K562 (cell line): ENCODE results near the gene OTUD5. TPM values are rescaled to one million over a fixed set of nuclear protein-coding genes. Genes with fewer than 3 reads are reported as not detected.

Experiments
- ATAC-seq: fragments of 200-7000 bp; cut with Tn5 transposase; 3 replicates; pipeline ENCODE4 v1.9.1; 2020; ENCODE audit warnings: moderate library complexity
- BruUV-seq: library from RNA; stranded (reverse); fragments of 400-500 nt; replicated peaks from 2 replicates; lab custom pipeline; 2021; lab: Mats Ljungman, UMichigan
- CTCF ChIA-PET: fragments of 300-600 bp; formaldehyde crosslinking; extraction: SDS; loops from one replicate; lab custom pipeline; 2021; ENCODE audit warnings: low intra/inter-chr PET ratio; lab: Yijun Ruan, JAX
- POLR2A ChIA-PET: fragments of 300-600, 350-650 bp; sonication (Branson Sonifier 250); formaldehyde crosslinking; extraction: SDS; loops from one replicate; lab custom pipeline; 2021; ENCODE audit warnings: antibody characterized with exemption, inconsistent platforms; lab: Yijun Ruan, JAX
- DNase-seq, 4 experiments: peaks; one replicate each; pipeline versions ENCODE4 v3.0.0 to v3.0.0-alpha.2; 2011 to 2018; ENCODE audit warnings: low spot score in 3 of 4, mixed read lengths in 3 of 4; ENCODE audit errors: extremely low read depth in 1 of 4
- FAIRE-seq: peaks from 2 replicates; lab custom pipeline; 2011; peaks lifted over from hg19 to GRCh38; lab: Jason Lieb, UNC
- H2AFZ ChIP-seq: 2 replicates; pipeline ENCODE4 v1.6.0; 2011; ENCODE audit warnings: low read depth, low read length, control low read depth, inconsistent platforms
- H3K27ac ChIP-seq: fragments of 200-600 bp; 3 replicates; pipeline ENCODE4 v1.8.0; 2011; ENCODE audit warnings: low read depth, mild to moderate bottlenecking, control low read depth, inconsistent platforms, low read length, moderate library complexity, mixed read lengths; ENCODE audit errors: extremely low read depth
- H3K27me3 ChIP-seq, 2 experiments: fragments of 300-600 bp in 1 of 2; 2 replicates in 1 of 2; 3 replicates in 1 of 2; pipeline versions ENCODE4 v1.6.0 to v1.8.0; 2011; ENCODE audit warnings: inconsistent platforms in 2 of 2, low read length in 2 of 2, mild to moderate bottlenecking in 1 of 2, mixed read lengths in 1 of 2, moderate library complexity in 1 of 2; ENCODE audit not compliant: control insufficient read depth in 2 of 2, insufficient read depth in 2 of 2
- H3K36me3 ChIP-seq: fragments of 300-600 bp; 3 replicates; pipeline ENCODE4 v1.8.0; 2011; ENCODE audit warnings: mild to moderate bottlenecking, low read length, inconsistent platforms; ENCODE audit not compliant: control insufficient read depth, insufficient read depth
- H3K4me1 ChIP-seq, 2 experiments: fragments of 200-600 bp in 1 of 2; replicated peaks in 1 of 2; 2 replicates in 1 of 2; 3 replicates in 1 of 2; pipeline versions ENCODE4 v1.5.1 to v1.8.0; 2011; ENCODE audit warnings: inconsistent platforms in 2 of 2, low read length in 2 of 2, mild to moderate bottlenecking in 1 of 2, mixed read lengths in 1 of 2, moderate library complexity in 1 of 2; ENCODE audit not compliant: control insufficient read depth in 2 of 2, insufficient read depth in 2 of 2
- H3K4me2 ChIP-seq: 2 replicates; pipeline ENCODE4 v1.6.1; 2011; ENCODE audit warnings: low read length, control low read depth, inconsistent platforms, mixed read lengths; ENCODE audit not compliant: insufficient read depth
- H3K4me3 ChIP-seq: fragments of 200-600 bp; sonication (generic), shearing (Covaris generic); 2 replicates; pipeline ENCODE4 v1.5.1; 2016; ENCODE audit warnings: control low read depth, inconsistent platforms
- H3K79me2 ChIP-seq: fragments of 200-600 bp; 3 replicates; pipeline ENCODE4 v1.8.0; 2011; ENCODE audit warnings: low read length, inconsistent platforms; ENCODE audit not compliant: control insufficient read depth, insufficient read depth
- H3K9ac ChIP-seq, 2 experiments: 2 replicates each; pipeline versions ENCODE4 v1.6.0 to v1.6.1; 2011; ENCODE audit warnings: low read depth in 2 of 2, low read length in 2 of 2, control low read depth in 1 of 2, inconsistent platforms in 1 of 2, mild to moderate bottlenecking in 1 of 2, mixed read lengths in 1 of 2; ENCODE audit not compliant: insufficient read depth in 1 of 2
- H3K9me1 ChIP-seq: one replicate; pipeline ENCODE4 v1.6.0; 2011; ENCODE audit warnings: inconsistent platforms, mild to moderate bottlenecking, low read length, moderate library complexity; ENCODE audit not compliant: control insufficient read depth, insufficient read depth
- H3K9me3 ChIP-seq: replicated peaks from 2 replicates; pipeline ENCODE4 v1.5.1; 2011; ENCODE audit warnings: low read depth, low read length, inconsistent platforms; ENCODE audit not compliant: control insufficient read depth, insufficient read depth
- H4K20me1 ChIP-seq: replicated peaks from 2 replicates; pipeline ENCODE4 v1.6.1; 2011; ENCODE audit warnings: low read length, inconsistent platforms, mixed read lengths; ENCODE audit not compliant: control insufficient read depth, insufficient read depth
- ATF7 ChIP-seq: fragments of 450-650 bp; IDR thresholded peaks from 2 replicates; pipeline ENCODE4 v1.7.1; 2014; ENCODE audit warnings: mild to moderate bottlenecking, moderate library complexity
- BCLAF1 ChIP-seq, 2 experiments: fragments of 450-650 bp in 1 of 2; IDR thresholded peaks; 2 replicates each; pipeline ENCODE4 v1.6.1; 2011 to 2017; ENCODE audit warnings: low read depth in 2 of 2, antibody characterized with exemption in 1 of 2, borderline replicate concordance in 1 of 2, low read length in 1 of 2, mild to moderate bottlenecking in 1 of 2, mixed read lengths in 1 of 2; ENCODE audit not compliant: control insufficient read depth in 1 of 2
- FOXK2 ChIP-seq, 2 experiments: fragments of 450-650 bp; IDR thresholded peaks in 1 of 2; conservative IDR thresholded peaks in 1 of 2; 2 replicates each; pipeline ENCODE4 v1.6.1; 2016; ENCODE audit warnings: low read depth in 2 of 2, mild to moderate bottlenecking in 1 of 2
- HDAC1 ChIP-seq, 2 experiments: fragments of 450-650 bp; IDR thresholded peaks; 2 replicates each; pipeline ENCODE4 v1.6.1; 2016 to 2017; ENCODE audit warnings: inconsistent platforms in 1 of 2, mild to moderate bottlenecking in 1 of 2, moderate library complexity in 1 of 2
- JUND ChIP-seq, 2 experiments: IDR thresholded peaks; 2 replicates in 1 of 2; 3 replicates in 1 of 2; pipeline ENCODE4 v1.6.1; 2011; ENCODE audit warnings: borderline replicate concordance in 2 of 2, low read depth in 2 of 2, low read length in 2 of 2, improper control_type of control experiment in 1 of 2, missing biosample characterization in 1 of 2, missing genetic modification characterization in 1 of 2, missing genetic modification reagents in 1 of 2
- KAT8 ChIP-seq: fragments of 450-650 bp; IDR thresholded peaks from 2 replicates; pipeline ENCODE4 v1.6.1; 2016; ENCODE audit warnings: low read depth, mild to moderate bottlenecking
- MBD2 ChIP-seq: sonication (generic); IDR thresholded peaks from 2 replicates; pipeline ENCODE4 v1.6.1; 2016; ENCODE audit warnings: low read depth, borderline replicate concordance
- PTBP1 ChIP-seq: fragments of 200-400 bp; formaldehyde crosslinking; IDR thresholded peaks from 2 replicates; pipeline ENCODE4 v1.6.1; 2017; ENCODE audit warnings: low read depth, low read length
- SNIP1 ChIP-seq: fragments of 450-650 bp; IDR thresholded peaks from 2 replicates; pipeline ENCODE4 v1.7.1; 2017; ENCODE audit warnings: low read depth, mild to moderate bottlenecking
- SPI1 ChIP-seq: IDR thresholded peaks from 2 replicates; pipeline ENCODE4 v1.6.1; 2011; ENCODE audit warnings: low read depth, low read length, control low read depth, borderline replicate concordance
- YY1 ChIP-seq, 3 experiments: IDR thresholded peaks; 2 replicates each; pipeline ENCODE4 v1.6.1; 2011; ENCODE audit warnings: low read length in 2 of 3, mild to moderate bottlenecking in 2 of 3, moderate library complexity in 2 of 3, borderline replicate concordance in 1 of 3, control low read depth in 1 of 3, low read depth in 1 of 3; ENCODE audit not compliant: insufficient read depth in 3 of 3, insufficient replicate concordance in 2 of 3, control insufficient read depth in 1 of 3, insufficient read length in 1 of 3; ENCODE audit errors: extremely low read depth in 1 of 3
- ZNF280A ChIP-seq: fragments of 450-650 bp; IDR thresholded peaks from 2 replicates; pipeline ENCODE4 v1.6.1; 2018; ENCODE audit warnings: mild to moderate bottlenecking, low read depth; ENCODE audit not compliant: partially characterized antibody
- WGBS: fragments of 100-300 bp; shearing (Covaris generic); methylation state at CpG from one replicate; pipeline ENCODE4 v1.1.6; 2016; ENCODE audit warnings: low coverage, mixed read lengths; ENCODE audit not compliant: insufficient coverage; ENCODE audit errors: missing lambda C conversion rate; 5-methylcytosine and 5-hydroxymethylcytosine counted together
- in situ Hi-C: fragments of 300-500 bp; cut with MboI; formaldehyde crosslinking; loops from 4 replicates; pipeline ENCODE4 v1.15.0; 2018; ENCODE audit warnings: inconsistent platforms, mixed read lengths
- intact Hi-C: fragments of 100-400 bp; cut with micrococcal nuclease; formaldehyde crosslinking; loops from 2 replicates; pipeline ENCODE4 v1.14.2; 2022
- polyA plus RNA-seq, 8 experiments: library from polyadenylated mRNA; depleted of rRNA in 4 of 8; stranded (reverse) in 5 of 8; unstranded in 3 of 8; fragments of >200 nt; fragmentation: Nextera tagmentation in 2 of 8; fragmentation: Illumina TruSeq in 1 of 8; extraction: Ambion mirVana in 2 of 8; extraction: Trizol in 1 of 8; gene quantifications; 2 replicates each; pipeline versions ENCODE4 v1.2.1 to v1.2.3, GENCODE V29; 2011 to 2014; ENCODE audit warnings: inconsistent platforms in 1 of 8, missing spikeins in 1 of 8
- total RNA-seq, 7 experiments: library from RNA; depleted of rRNA in 6 of 7; stranded (reverse); fragments of >200 nt in 6 of 7; fragmentation: Illumina TruSeq in 2 of 7; extraction: Trizol in 2 of 7; gene quantifications; 2 replicates each; pipeline versions ENCODE4 v1.2.1 to v1.2.3, GENCODE V29; 2011 to 2021; ENCODE audit warnings: low replicate concordance in 1 of 7
- TF ChIP-seq, protein P1 (sequence below): fragments of 450-650 bp; IDR thresholded peaks from 2 replicates; pipeline ENCODE4 v1.6.1; 2016; ENCODE audit warnings: antibody characterized with exemption

The OTUD5 gene
- total and polyA plus RNA-seq, 9 of the 15 experiments (the other 6 are each of a cell fraction or from before 2014, with no cell fraction given) = 3.6 to 102 (median 59.0) TPM

DNA sequence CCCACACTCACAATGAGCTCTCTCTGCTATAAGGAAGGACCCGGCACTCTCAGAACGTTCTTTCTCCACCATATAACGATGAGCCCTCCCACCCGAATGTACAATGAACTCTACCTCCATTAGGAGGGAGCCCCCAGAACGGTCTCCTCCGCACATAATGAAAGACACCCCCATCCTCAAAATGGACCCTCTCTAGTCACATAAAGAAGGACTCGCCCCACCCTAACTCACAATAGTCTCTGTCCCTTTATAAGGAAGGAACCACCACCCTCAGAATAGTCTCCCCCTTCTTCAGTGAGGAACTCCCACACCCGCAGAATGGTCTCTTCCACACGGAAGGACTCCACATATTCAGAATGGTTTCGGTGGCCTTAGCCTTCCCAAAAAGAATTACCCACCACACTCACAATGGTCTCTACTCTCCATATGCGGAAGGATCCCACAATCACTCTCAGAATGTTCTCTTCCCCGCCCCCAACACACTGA lies 46.4 kb downstream of the OTUD5 start:
- H3K27ac ChIP-seq = peak overlapping the region; percentile 89
- peak overlapping the region; percentile 85 to 95 for H3K9ac ChIP-seq
- H4K20me1 ChIP-seq = peaks cover 27% of the 10 kb centered on the region
- intact Hi-C loops (loop anchor here (5.0 to 10.0 kb wide), 2 partner anchors 149 to 276 kb away; partner anchors contain the start of gene GLOD5), in situ Hi-C loops (no loop called here)
- peaks cover 29 to 34% of the 10 kb centered on the region in 2 experiments for H3K4me1 ChIP-seq
- H3K79me2 ChIP-seq = peaks cover 45% of the 10 kb centered on the region
- peaks cover 64% of the 10 kb centered on the region for H3K36me3 ChIP-seq
- CTCF ChIA-PET = no interaction called here
- FAIRE-seq (no peak), DNase-seq (peak; percentile 32 to 50 (median 40)), ATAC-seq (peak; percentile 42)
- WGBS = 0% methylated on average over 11 of the region's 12 CpGs
- peak overlapping the region; percentile 100 for H3K4me2 ChIP-seq
- H3K27me3 ChIP-seq = no peaks in the 10 kb centered on the region
- H3K9me3 ChIP-seq = no peaks in the 10 kb centered on the region
- H2AFZ ChIP-seq = peak overlapping the region; percentile 71; the same call in 1 of the 2 replicates
- BruUV-seq = no TSS peak
- POLR2A ChIA-PET = interaction anchor here (0.6 to 3.1 kb wide), 4 partner anchors 8 to 958 kb away, joined by 3 to 13 read pairs (median 3); partner anchors contain the start of genes PQBP1 and TIMM17B
- H3K4me3 ChIP-seq = peak overlapping the region; percentile 92
- no peaks in the 10 kb centered on the region for H3K9me1 ChIP-seq
- TF ChIP-seq BCLAF1 (IDR thresholded peaks at IDR 0.05; ENCODE audit: borderline replicate concordance in 1 of 2, control insufficient read depth in 1 of 2, low read depth in 2 of 2, low read length in 1 of 2) (peak in 1 of 2 experiments; percentile 78; a peak in 1 of 4 replicates), PTBP1 (peak; percentile 37; the same call in 1 of the 2 replicates), ZNF280A (peak; percentile 8), HDAC1 (IDR thresholded peaks at IDR 0.05) (no peak), SPI1 (0 out of 2 replicates have a peak, but pooled peaks have one; percentile 11), FOXK2 (conservative IDR thresholded peaks at IDR 0.05 in 1 of 2, IDR thresholded peaks at IDR 0.05 in 1 of 2; ENCODE audit: low read depth in 2 of 2) (peak in 1 of 2 experiments; percentile 71; a peak in 2 of 4 replicates), ATF7 (peak; percentile 64; the same call in 1 of the 2 replicates), SNIP1 (no peak), JUND (IDR thresholded peaks at IDR 0.05; ENCODE audit: borderline replicate concordance, low read depth, low read length) (peak; percentile 34; the same call in 1 of the 2 replicates), JUND (tag; IDR thresholded peaks at IDR 0.05; ENCODE audit: borderline replicate concordance, low read depth, low read length) (no peak), KAT8 (0 out of 2 replicates have a peak, but pooled peaks have one; percentile 16), YY1 (IDR thresholded peaks at IDR 0.05; ENCODE audit: borderline replicate concordance in 1 of 3, control insufficient read depth in 1 of 3, extremely low read depth in 1 of 3, insufficient read depth in 3 of 3, insufficient read length in 1 of 3, insufficient replicate concordance in 2 of 3, low read depth in 1 of 3, low read length in 2 of 3) (peak in 1 of 3 experiments; percentile 9), MBD2 (peak; percentile 31; the same call in 1 of the 2 replicates)
- TF ChIP-seq, protein P1, sequence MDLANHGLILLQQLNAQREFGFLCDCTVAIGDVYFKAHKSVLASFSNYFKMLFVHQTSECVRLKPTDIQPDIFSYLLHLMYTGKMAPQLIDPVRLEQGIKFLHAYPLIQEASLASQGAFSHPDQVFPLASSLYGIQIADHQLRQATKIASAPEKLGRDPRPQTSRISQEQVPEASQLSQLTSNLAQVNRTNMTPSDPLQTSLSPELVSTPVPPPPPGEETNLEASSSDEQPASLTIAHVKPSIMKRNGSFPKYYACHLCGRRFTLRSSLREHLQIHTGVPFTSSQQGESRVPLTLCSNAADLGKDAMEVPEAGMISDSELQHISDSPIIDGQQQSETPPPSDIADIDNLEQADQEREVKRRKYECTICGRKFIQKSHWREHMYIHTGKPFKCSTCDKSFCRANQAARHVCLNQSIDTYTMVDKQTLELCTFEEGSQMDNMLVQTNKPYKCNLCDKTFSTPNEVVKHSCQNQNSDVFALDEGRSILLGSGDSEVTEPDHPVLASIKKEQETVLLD = 0 out of 2 replicates have a peak, but pooled peaks have one; percentile 29
